ENCODE results near the gene PPFIA2.
A peak's percentile ranks its signal among the peaks of the same experiment; 100 is the strongest.

The PPFIA2 gene

DNA sequence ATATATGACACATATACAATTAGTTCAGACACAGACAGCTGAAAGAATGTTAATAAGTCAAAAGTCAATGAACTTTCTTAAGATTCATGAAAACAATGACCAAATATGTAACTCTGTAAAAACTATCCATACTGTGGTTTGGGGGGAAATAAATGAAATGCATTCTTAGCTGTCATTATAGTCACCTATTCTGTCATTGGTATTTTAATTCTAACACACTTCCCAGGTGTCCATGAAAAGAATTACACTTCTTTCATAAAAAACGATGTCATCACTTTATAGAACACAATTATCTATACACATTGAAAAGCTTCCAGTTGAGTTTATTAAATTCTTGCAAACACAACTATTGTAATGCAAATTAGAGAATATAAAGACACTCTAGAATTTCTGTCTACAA is 35.8 kb downstream of the PPFIA2 start:
- TF ChIP-seq, protein P1, sequence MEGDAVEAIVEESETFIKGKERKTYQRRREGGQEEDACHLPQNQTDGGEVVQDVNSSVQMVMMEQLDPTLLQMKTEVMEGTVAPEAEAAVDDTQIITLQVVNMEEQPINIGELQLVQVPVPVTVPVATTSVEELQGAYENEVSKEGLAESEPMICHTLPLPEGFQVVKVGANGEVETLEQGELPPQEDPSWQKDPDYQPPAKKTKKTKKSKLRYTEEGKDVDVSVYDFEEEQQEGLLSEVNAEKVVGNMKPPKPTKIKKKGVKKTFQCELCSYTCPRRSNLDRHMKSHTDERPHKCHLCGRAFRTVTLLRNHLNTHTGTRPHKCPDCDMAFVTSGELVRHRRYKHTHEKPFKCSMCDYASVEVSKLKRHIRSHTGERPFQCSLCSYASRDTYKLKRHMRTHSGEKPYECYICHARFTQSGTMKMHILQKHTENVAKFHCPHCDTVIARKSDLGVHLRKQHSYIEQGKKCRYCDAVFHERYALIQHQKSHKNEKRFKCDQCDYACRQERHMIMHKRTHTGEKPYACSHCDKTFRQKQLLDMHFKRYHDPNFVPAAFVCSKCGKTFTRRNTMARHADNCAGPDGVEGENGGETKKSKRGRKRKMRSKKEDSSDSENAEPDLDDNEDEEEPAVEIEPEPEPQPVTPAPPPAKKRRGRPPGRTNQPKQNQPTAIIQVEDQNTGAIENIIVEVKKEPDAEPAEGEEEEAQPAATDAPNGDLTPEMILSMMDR (IDR thresholded peaks at IDR 0.05; ENCODE audit: low read depth, low read length) = no peak
- no peak for DNase-seq (ENCODE audit: low read depth, low spot score)
- no peak overlapping the region for H3K4me3 ChIP-seq (ENCODE audit: low read depth, low read length)
- in situ Hi-C loops (cut with HindIII; ENCODE audit: low sequenced_read_pairs) = no loop called here

DNA sequence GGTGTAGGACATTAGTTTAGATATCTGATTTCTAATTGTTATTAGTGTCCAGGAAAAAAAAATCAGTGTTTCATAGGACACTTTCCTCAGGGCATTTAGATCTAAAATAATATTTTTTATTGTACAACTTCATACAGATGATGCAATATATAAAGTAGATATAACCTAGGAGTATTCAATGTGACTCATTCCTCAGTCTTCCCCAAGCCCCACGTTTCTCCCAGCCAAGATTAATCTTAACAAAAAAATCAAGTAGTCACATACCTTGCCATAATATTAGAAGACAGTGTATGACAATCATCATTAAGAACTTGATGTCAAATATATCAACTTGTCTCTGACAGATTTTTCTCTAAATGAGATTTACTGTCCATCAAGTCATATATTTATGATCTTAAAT is 37.1 kb downstream of the PPFIA2 start:
- in situ Hi-C loops (cut with HindIII; ENCODE audit: low sequenced_read_pairs) = no loop called here
- DNase-seq (ENCODE audit: low read depth, low spot score) = peak; percentile 7
- no peak overlapping the region for H3K4me3 ChIP-seq (ENCODE audit: low read depth, low read length)
- TF ChIP-seq, protein P1 (IDR thresholded peaks at IDR 0.05; ENCODE audit: low read depth, low read length) = no peak

GRCh38 chr12:81718616-81719015 is 40.5 kb downstream of the PPFIA2 start:
- no peak overlapping the region for H3K4me3 ChIP-seq (ENCODE audit: low read depth, low read length)
- DNase-seq (ENCODE audit: low read depth, low spot score) = no peak
- TF ChIP-seq, protein P1 (IDR thresholded peaks at IDR 0.05; ENCODE audit: low read depth, low read length) = no peak
- in situ Hi-C loops (cut with HindIII; ENCODE audit: low sequenced_read_pairs) = no loop called here

- TF ChIP-seq, protein P1 (IDR thresholded peaks at IDR 0.05; ENCODE audit: low read depth, low read length) = no peak
- in situ Hi-C loops (cut with HindIII; ENCODE audit: low sequenced_read_pairs) = no loop called here
- DNase-seq (ENCODE audit: low read depth, low spot score) = no peak
- H3K4me3 ChIP-seq (ENCODE audit: low read depth, low read length) = no peak overlapping the region
These were observed 46.6 kb downstream of the PPFIA2 start for GRCh38 chr12:81712536-81712935.

GRCh38 chr12:81705586-81705985 is 53.6 kb downstream of the PPFIA2 start:
- in situ Hi-C loops (cut with HindIII; ENCODE audit: low sequenced_read_pairs) = no loop called here
- TF ChIP-seq, protein P1 (IDR thresholded peaks at IDR 0.05; ENCODE audit: low read depth, low read length) = no peak
- DNase-seq (ENCODE audit: low read depth, low spot score) = no peak
- no peak overlapping the region for H3K4me3 ChIP-seq (ENCODE audit: low read depth, low read length)

GRCh38 chr12:81699551-81699950 is 59.6 kb downstream of the PPFIA2 start:
- in situ Hi-C loops (cut with HindIII; ENCODE audit: low sequenced_read_pairs) = no loop called here
- DNase-seq (ENCODE audit: low read depth, low spot score) = no peak
- TF ChIP-seq, protein P1 (IDR thresholded peaks at IDR 0.05; ENCODE audit: low read depth, low read length) = no peak
- H3K4me3 ChIP-seq (ENCODE audit: low read depth, low read length) = no peak overlapping the region

GRCh38 chr12:81692008-81692407 is 67.1 kb downstream of the PPFIA2 start:
- H3K4me3 ChIP-seq (ENCODE audit: low read depth, low read length) = no peak overlapping the region
- TF ChIP-seq, protein P1 (IDR thresholded peaks at IDR 0.05; ENCODE audit: low read depth, low read length) = no peak
- no peak for DNase-seq (ENCODE audit: low read depth, low spot score)
- in situ Hi-C loops (cut with HindIII; ENCODE audit: low sequenced_read_pairs) = no loop called here

Data from astrocyte of the spinal cord (primary cell).